Measurements from ENCODE around the gene AFMID. TPM values are rescaled to one million over a fixed set of nuclear protein-coding genes. Genes with fewer than 3 reads are reported as not detected.

AFMID gene
- total and polyA plus RNA-seq, 2 of the 13 experiments (the other 11 are each of a cell fraction or from before 2014, with no cell fraction given): 249 to 270 TPM

DNA sequence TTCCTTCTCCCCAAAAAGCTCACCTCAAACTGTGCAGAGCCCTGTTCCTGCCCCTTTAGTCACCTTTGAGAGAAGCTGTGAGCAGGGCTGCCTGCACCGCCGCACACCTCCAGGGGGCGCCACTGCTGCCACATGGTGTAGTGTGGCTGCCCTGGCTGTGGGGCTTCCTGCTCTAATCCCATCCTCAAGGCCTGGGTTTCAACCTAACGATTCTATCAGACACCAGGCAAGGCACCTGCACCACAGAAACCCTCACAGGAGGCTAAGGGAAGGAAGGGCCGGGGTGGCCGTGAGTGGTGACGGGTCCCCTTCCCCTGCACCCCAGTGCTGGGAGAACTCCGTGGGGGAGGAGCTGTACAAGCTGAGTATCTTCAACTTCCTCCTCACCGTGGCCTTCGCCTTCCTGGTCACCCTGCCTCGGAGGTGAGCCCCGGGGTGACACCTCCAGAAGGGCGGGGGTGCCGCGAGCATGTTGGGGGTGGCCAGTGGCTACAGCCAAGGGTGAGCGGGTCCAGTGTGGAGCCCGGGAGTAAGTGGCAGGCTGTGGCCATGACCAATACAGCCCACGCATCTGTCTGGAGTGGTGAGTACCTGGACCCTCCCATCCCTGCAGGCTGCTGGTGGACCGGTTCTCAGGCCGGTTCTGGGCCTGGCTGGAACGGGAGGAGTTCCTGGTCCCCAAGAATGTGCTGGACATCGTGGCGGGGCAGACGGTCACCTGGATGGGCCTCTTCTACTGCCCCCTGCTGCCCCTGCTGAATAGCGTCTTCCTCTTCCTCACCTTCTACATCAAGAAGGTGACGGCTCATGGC, 49.6 kb upstream of the AFMID start (continued):
- TF ChIP-seq ZNF143 (CRISPR knock-in tag; IDR thresholded peaks at IDR 0.05) (no peak), ZNF790 (CRISPR knock-in tag; IDR thresholded peaks at IDR 0.05; ENCODE audit: borderline replicate concordance) (no peak), ZNF747 (CRISPR knock-in tag; IDR thresholded peaks at IDR 0.05; ENCODE audit: borderline replicate concordance) (no peak), ZNF431 (CRISPR knock-in tag; IDR thresholded peaks at IDR 0.05; ENCODE audit: borderline replicate concordance, low read depth) (no peak), EP300 (IDR thresholded peaks at IDR 0.05; ENCODE audit: low read depth in 2 of 2, low read length in 2 of 2) (no peak), EP300 (CRISPR knock-in tag; IDR thresholded peaks at IDR 0.05; ENCODE audit: borderline replicate concordance) (no peak), RARA (CRISPR knock-in tag; IDR thresholded peaks at IDR 0.05) (peak; percentile 4; the same call in 1 of the 2 replicates), ZNF816 (CRISPR knock-in tag; IDR thresholded peaks at IDR 0.05; ENCODE audit: borderline replicate concordance) (peak; percentile 84; the same call in 1 of the 2 replicates), NFYC (CRISPR knock-in tag; IDR thresholded peaks at IDR 0.05) (no peak), SOX6 (IDR thresholded peaks at IDR 0.05) (no peak), SOX6 (CRISPR knock-in tag; IDR thresholded peaks at IDR 0.05) (peak; percentile 70), HOXA9 (CRISPR knock-in tag; IDR thresholded peaks at IDR 0.05; ENCODE audit: borderline replicate concordance) (no peak), ZNF792 (CRISPR knock-in tag; IDR thresholded peaks at IDR 0.05) (peak; percentile 64; the same call in 1 of the 2 replicates), ZNF773 (CRISPR knock-in tag; IDR thresholded peaks at IDR 0.05; ENCODE audit: borderline replicate concordance) (no peak), GLI4 (CRISPR knock-in tag; IDR thresholded peaks at IDR 0.05; ENCODE audit: borderline replicate concordance) (no peak), MTA3 (CRISPR knock-in tag; IDR thresholded peaks at IDR 0.05) (no peak), HDAC1 (CRISPR knock-in tag; IDR thresholded peaks at IDR 0.05) (peak; percentile 38), ZNF235 (CRISPR knock-in tag; IDR thresholded peaks at IDR 0.05; ENCODE audit: borderline replicate concordance) (peak; percentile 85; the same call in 1 of the 2 replicates), HCFC1 (IDR thresholded peaks at IDR 0.05; ENCODE audit: low read depth, low read length) (no peak), HNRNPK (IDR thresholded peaks at IDR 0.05; ENCODE audit: low read depth, low read length, poor library complexity, severe bottlenecking) (no peak), ZSCAN25 (CRISPR knock-in tag; IDR thresholded peaks at IDR 0.05) (no peak), NONO (IDR thresholded peaks at IDR 0.05) (no peak), NONO (CRISPR knock-in tag; conservative IDR thresholded peaks at IDR 0.05) (peak; percentile 82), HDAC6 (IDR thresholded peaks at IDR 0.05; ENCODE audit: low read depth, low read length) (no peak), AKAP8 (CRISPR knock-in tag; IDR thresholded peaks at IDR 0.05) (0 out of 2 replicates have a peak, but pooled peaks have one; percentile 56), HOXA3 (CRISPR knock-in tag; IDR thresholded peaks at IDR 0.05) (peak; percentile 34), ZNF292 (CRISPR knock-in tag; IDR thresholded peaks at IDR 0.05; ENCODE audit: borderline replicate concordance, low read depth) (no peak), ZNF10 (CRISPR knock-in tag; IDR thresholded peaks at IDR 0.05; ENCODE audit: borderline replicate concordance, low read depth) (no peak)
- TF ChIP-seq, protein P1, sequence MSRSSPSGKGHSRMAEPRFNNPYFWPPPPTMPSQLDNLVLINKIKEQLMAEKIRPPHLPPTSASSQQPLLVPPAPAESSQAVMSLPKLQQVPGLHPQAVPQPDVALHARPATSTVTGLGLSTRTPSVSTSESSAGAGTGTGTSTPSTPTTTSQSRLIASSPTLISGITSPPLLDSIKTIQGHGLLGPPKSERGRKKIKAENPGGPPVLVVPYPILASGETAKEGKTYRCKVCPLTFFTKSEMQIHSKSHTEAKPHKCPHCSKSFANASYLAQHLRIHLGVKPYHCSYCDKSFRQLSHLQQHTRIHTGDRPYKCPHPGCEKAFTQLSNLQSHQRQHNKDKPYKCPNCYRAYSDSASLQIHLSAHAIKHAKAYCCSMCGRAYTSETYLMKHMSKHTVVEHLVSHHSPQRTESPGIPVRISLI (CRISPR knock-in tag; IDR thresholded peaks at IDR 0.05; ENCODE audit: borderline replicate concordance): no peak
- TF ChIP-seq, protein P2, sequence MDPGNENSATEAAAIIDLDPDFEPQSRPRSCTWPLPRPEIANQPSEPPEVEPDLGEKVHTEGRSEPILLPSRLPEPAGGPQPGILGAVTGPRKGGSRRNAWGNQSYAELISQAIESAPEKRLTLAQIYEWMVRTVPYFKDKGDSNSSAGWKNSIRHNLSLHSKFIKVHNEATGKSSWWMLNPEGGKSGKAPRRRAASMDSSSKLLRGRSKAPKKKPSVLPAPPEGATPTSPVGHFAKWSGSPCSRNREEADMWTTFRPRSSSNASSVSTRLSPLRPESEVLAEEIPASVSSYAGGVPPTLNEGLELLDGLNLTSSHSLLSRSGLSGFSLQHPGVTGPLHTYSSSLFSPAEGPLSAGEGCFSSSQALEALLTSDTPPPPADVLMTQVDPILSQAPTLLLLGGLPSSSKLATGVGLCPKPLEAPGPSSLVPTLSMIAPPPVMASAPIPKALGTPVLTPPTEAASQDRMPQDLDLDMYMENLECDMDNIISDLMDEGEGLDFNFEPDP (CRISPR knock-in tag; conservative IDR thresholded peaks at IDR 0.05): no peak

Data from HepG2 (cell line).